ENCODE measurements around the gene FKBP6.
"Not testable (repeated sequence)": the region's sequence is repeated elsewhere in the genome, so short reads cannot be mapped to it uniquely, and the experiment has no call there.

Gene FKBP6

GRCh38 chr7:73391396-73391795, 63.4 kb downstream of the FKBP6 start:
- WGBS, 2 experiments: 55 to 59% methylated on average over 2 of the region's 2 CpGs
- H3K4me3 ChIP-seq (ENCODE audit: insufficient read depth, low read depth, low read length): no peak overlapping the region
- H3K27me3 ChIP-seq (ENCODE audit: control insufficient read depth, insufficient read depth, low read length, poor library complexity, severe bottlenecking): no peaks in the 10 kb centered on the region
- H3K36me3 ChIP-seq (ENCODE audit: control insufficient read depth, insufficient read depth, low read length): no peaks in the 10 kb centered on the region
- H3K27ac ChIP-seq (ENCODE audit: insufficient read depth, low read depth, low read length, poor library complexity, severe bottlenecking): no peak overlapping the region
- no peaks in the 10 kb centered on the region for H3K9me3 ChIP-seq (ENCODE audit: control insufficient read depth, low read length)
- H3K4me1 ChIP-seq (ENCODE audit: control insufficient read depth, insufficient read depth, low read length): no peaks in the 10 kb centered on the region

GRCh38 chr7:73394422-73394821, 66.5 kb downstream of the FKBP6 start:
- peaks cover 5% of the 10 kb centered on the region for H3K4me1 ChIP-seq (ENCODE audit: control insufficient read depth, insufficient read depth, low read length)
- no peaks in the 10 kb centered on the region for H3K27me3 ChIP-seq (ENCODE audit: control insufficient read depth, insufficient read depth, low read length, poor library complexity, severe bottlenecking)
- H3K9me3 ChIP-seq (ENCODE audit: control insufficient read depth, low read length): no peaks in the 10 kb centered on the region
- no peak overlapping the region for H3K4me3 ChIP-seq (ENCODE audit: insufficient read depth, low read depth, low read length)
- WGBS, 2 experiments: 71 to 74% methylated on average over 2 to 3 of the region's 3 CpGs
- no peak overlapping the region for H3K27ac ChIP-seq (ENCODE audit: insufficient read depth, low read depth, low read length, poor library complexity, severe bottlenecking)
- no peaks in the 10 kb centered on the region for H3K36me3 ChIP-seq (ENCODE audit: control insufficient read depth, insufficient read depth, low read length)

GRCh38 chr7:73395538-73396503, 67.9 kb downstream of the FKBP6 start:
- no peak overlapping the region for H3K27ac ChIP-seq (ENCODE audit: insufficient read depth, low read depth, low read length, poor library complexity, severe bottlenecking)
- no peaks in the 10 kb centered on the region for H3K9me3 ChIP-seq (ENCODE audit: control insufficient read depth, low read length)
- H3K27me3 ChIP-seq (ENCODE audit: control insufficient read depth, insufficient read depth, low read length, poor library complexity, severe bottlenecking): no peaks in the 10 kb centered on the region
- H3K4me1 ChIP-seq (ENCODE audit: control insufficient read depth, insufficient read depth, low read length): peaks cover 5% of the 10 kb centered on the region
- no peaks in the 10 kb centered on the region for H3K36me3 ChIP-seq (ENCODE audit: control insufficient read depth, insufficient read depth, low read length)
- H3K4me3 ChIP-seq (ENCODE audit: insufficient read depth, low read depth, low read length): no peak overlapping the region
- 84 to 86% methylated on average over 21 of the region's 21 CpGs for WGBS, 2 experiments

GRCh38 chr7:73397521-73398281, 69.7 kb downstream of the FKBP6 start:
- no peaks in the 10 kb centered on the region for H3K36me3 ChIP-seq (ENCODE audit: control insufficient read depth, insufficient read depth, low read length)
- peak overlapping the region; percentile 63 for H3K27ac ChIP-seq (ENCODE audit: insufficient read depth, low read depth, low read length, poor library complexity, severe bottlenecking)
- WGBS, 2 experiments: 19 to 21% methylated on average over 13 of the region's 14 CpGs
- no peaks in the 10 kb centered on the region for H3K27me3 ChIP-seq (ENCODE audit: control insufficient read depth, insufficient read depth, low read length, poor library complexity, severe bottlenecking)
- H3K9me3 ChIP-seq (ENCODE audit: control insufficient read depth, low read length): no peaks in the 10 kb centered on the region
- peaks cover 5% of the 10 kb centered on the region for H3K4me1 ChIP-seq (ENCODE audit: control insufficient read depth, insufficient read depth, low read length)
- peak overlapping the region; percentile 47 for H3K4me3 ChIP-seq (ENCODE audit: insufficient read depth, low read depth, low read length)

- not testable (repeated sequence) for H3K36me3 ChIP-seq (ENCODE audit: control insufficient read depth, insufficient read depth, low read length); H3K4me3 ChIP-seq (ENCODE audit: insufficient read depth, low read depth, low read length); H3K4me1 ChIP-seq (ENCODE audit: control insufficient read depth, insufficient read depth, low read length); H3K27me3 ChIP-seq (ENCODE audit: control insufficient read depth, insufficient read depth, low read length, poor library complexity, severe bottlenecking); H3K27ac ChIP-seq (ENCODE audit: insufficient read depth, low read depth, low read length, poor library complexity, severe bottlenecking); H3K9me3 ChIP-seq (ENCODE audit: control insufficient read depth, low read length)
- WGBS, 2 experiments: 64 to 72% methylated on average over 19 of the region's 19 CpGs
These were observed 71.5 kb downstream of the FKBP6 start for GRCh38 chr7:73399185-73400050.

- H3K27ac ChIP-seq (ENCODE audit: insufficient read depth, low read depth, low read length, poor library complexity, severe bottlenecking); H3K36me3 ChIP-seq (ENCODE audit: control insufficient read depth, insufficient read depth, low read length); H3K4me3 ChIP-seq (ENCODE audit: insufficient read depth, low read depth, low read length); H3K4me1 ChIP-seq (ENCODE audit: control insufficient read depth, insufficient read depth, low read length); H3K27me3 ChIP-seq (ENCODE audit: control insufficient read depth, insufficient read depth, low read length, poor library complexity, severe bottlenecking); H3K9me3 ChIP-seq (ENCODE audit: control insufficient read depth, low read length): not testable (repeated sequence)
- WGBS, 2 experiments: 95% methylated on average over 3 of the region's 3 CpGs
These were observed 76.9 kb downstream of the FKBP6 start for GRCh38 chr7:73404860-73405259.

All from ectodermal cell (in vitro differentiated cells).